Hepatocyte (in vitro differentiated cells): Measurements from ENCODE around the gene GTF2A2.

Source experiments
- CTCF ChIP-seq: fragments of 200-600 bp; sonication (generic); IDR thresholded peaks from 2 replicates; pipeline ENCODE4 v1.5.1; 2016; ENCODE audit warnings: antibody characterized with exemption, mild to moderate bottlenecking; ENCODE audit not compliant: poor library complexity
- EZH2 ChIP-seq: fragments of 200-600 bp; sonication (generic); IDR thresholded peaks from 2 replicates; pipeline ENCODE4 v1.6.1; 2016; ENCODE audit warnings: antibody characterized with exemption, mild to moderate bottlenecking, borderline replicate concordance

- TF ChIP-seq CTCF = no peak
- TF ChIP-seq EZH2 = no peak
Measured at GRCh38 chr15:59649603-59650002, 7.7 kb downstream of the GTF2A2 start.
